T-helper 9 cell (primary cell): ENCODE data around the gene SORL1.
A peak's percentile ranks its signal among the peaks of the same experiment; 100 is the strongest.

Experiments
- DNase-seq: peaks from one replicate; pipeline ENCODE4 v3.0.0-alpha.2; 2020

The SORL1 gene

DNA sequence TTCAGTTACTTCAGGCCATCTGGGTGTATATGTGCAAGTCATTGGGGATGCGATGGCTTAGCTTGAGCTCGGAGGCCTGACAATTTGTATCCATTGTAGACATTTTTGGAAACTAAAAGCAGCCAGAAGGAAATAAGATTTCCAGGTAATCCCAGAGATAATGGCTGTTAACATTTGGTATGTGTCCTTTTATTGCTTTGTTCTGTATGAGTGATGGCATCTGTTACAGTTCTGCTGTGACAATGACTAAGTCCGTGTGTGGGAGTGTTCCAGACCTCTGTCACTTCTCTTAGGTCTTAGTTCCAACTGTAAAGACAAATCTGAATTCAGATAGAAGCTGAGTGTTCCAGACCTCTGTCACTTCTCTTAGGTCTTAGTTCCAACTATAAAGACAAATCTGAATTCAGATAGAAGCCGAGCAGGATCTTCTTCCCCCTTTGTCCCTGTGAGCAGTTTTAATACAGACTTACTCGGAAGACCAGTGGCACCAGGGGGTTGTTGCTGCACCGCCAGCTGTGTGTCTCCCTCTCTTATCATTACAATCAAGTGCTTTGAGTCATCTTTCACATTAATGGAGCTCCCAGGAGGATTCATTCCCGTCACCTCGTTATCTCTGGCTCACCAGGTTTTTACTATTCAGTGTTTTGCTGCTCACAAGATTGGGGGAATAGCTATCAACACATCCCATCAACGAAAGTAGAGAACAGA lies 191.5 kb downstream of the SORL1 start:
- DNase-seq: no peak

DNA sequence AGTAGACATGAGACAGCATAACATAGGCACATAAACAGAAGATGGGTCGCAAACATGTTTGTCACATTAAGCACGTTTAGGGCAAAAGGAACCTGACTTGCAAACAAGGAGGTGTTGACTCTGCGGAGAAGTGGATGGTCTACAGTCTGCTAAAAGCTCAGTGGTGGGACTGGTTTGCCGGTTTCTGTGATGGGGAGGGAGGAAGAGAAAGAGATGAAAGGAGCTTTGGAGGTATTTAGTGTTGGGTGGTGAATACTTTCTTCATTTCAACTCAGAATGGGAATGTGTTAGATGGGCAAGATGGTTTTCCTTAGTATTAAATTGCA lies 192.0 kb downstream of the SORL1 start:
- DNase-seq: no peak

GRCh38 chr11:121645001-121645400 lies 192.9 kb downstream of the SORL1 start:
- no peak for DNase-seq

DNA sequence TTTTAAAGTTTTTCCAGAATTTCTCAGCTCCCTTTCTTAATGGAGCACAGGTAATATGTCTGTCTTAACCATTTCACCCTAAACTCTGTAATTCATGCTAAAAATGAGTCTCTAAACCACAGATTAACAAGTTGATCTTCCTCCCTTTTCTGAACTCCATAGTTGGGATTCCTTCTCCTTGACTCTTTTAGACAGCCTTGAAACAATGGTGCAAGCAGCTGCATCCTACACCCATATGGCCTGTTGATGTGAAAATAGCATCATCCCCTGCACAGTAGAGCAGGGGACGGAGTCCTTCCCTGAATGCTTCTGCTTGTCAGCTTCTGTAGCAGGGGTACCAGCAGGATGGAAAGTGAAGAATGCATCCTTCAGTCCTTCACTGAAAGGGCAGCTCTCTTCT lies 193.5 kb downstream of the SORL1 start:
- DNase-seq: no peak

- DNase-seq: no peak
These were observed 196.2 kb downstream of the SORL1 start for GRCh38 chr11:121648306-121648705.

DNA sequence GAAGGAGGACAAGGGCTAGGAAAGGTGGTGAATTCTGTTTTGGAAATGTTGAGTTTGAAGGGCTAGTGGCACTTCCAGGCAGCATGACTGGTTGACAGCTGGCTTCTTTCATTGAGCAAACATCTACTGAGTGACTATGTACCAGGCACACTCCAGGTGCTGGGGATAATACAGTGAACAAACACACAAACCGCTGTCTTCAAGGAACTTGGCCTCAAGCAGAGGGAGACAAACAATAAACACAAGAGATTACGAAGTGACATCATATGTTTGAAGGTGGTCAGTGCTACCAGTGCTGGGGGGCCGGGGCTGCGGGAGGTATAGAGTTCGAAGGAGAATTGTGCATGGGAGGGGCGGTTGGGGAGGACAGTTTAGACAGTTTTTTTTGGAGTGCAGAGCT lies 197.7 kb downstream of the SORL1 start:
- no peak for DNase-seq

DNA sequence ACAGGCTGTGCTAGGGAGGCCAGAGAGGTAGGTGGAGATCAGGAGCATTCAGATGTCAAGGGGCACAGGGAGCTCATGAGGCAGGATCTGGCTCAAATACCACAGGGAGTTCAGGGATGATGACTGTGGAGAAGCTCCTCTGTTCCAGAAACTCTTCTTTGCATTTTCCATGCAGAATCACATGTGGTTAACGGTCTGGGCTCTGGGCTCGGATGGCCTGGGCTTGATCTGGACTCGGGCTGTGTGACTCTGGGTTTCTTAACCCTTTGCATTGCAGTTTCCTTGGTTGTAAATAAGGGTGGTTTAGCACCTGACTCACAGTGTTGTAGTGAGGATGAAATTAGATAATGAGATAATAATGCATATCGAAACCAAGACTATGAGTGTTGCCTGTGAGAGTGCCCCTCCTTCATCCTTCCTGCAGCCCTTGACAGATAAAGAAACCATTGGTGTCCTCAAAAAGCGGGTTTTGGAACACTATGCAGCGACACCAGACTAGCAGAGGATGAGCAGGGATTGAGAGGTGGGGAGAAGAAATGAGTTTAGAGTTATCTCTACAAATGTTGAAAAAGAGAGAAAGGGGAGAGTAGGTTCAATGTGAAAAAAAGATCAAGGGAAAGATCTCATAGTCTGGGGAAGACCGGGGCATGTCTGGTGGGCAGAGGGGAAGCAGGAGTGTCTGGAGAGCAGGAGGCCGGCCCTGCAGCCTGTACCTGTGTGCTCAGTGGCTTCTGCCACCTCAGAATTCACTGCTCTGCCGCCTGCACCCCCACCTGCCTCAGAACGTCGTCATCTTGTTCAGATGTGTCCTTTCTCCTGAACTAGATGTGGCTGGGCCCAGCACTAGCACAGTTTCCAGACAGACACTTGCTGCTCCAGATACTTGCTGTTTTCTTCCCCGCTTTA lies 198.5 kb downstream of the SORL1 start:
- DNase-seq: no peak

- DNase-seq: no peak
These were observed 199.1 kb downstream of the SORL1 start for GRCh38 chr11:121651257-121651605.

- DNase-seq: no peak
These were observed 200.9 kb downstream of the SORL1 start for GRCh38 chr11:121652971-121653370.

DNA sequence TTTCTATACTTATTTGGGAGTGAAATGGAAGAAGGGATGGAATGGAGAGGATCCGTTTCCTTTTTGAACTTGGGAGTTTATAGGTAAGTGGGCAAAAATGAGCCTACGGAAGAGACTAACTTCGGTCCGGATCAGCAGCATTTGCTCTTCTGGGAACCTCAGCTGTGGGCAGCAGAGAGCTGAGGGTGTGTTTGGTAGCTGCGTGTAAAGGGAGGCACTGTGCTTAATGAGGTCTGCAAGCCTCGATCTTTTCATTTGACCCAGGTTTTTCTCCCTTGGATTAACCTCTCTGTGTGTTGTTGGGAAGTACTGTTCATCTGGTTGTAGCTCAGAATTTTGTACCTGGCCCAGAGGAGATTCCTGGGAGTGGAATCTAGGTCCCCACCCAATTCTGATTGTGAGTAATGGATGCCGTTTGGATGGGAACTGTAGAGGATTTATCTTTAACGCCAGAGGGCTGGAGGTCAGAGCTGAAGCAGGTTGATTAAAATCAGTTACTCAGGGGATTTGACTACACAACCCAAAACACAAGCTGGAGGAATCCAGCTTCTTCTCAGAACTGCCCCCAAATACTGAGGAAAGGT lies 202.2 kb downstream of the SORL1 start:
- no peak for DNase-seq

DNA sequence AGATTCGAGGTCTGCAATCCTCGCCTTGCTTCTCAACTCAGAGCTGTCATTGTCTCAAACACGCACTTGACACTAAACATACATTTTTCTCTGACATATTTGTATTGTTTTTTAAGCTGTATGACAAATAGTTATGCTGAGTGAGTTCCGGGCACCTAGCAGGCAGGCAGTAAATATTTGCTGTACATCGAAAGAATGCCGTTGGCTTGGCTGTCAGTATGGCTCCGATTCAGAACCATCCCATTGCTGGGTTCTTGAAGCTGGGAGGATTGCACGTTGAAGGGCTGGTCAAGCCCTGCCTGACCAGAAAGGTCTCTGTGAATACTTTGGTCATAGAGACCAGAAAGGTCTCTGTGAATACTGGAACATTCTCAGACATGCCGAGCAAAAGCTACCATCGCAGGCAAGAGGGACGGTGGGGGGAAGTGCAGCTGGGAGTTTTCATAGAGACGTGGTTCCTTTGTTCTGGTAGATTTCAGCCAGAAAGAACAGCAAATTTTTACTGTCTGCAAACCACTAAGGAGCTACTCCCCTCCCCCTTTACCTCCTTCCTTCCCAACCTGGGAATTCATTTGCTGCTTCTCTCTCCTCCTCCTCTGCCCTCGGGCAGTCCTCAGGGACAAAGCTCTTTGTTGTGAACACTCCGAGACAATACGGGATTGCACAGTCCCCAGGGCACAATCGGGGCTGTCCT lies 202.9 kb downstream of the SORL1 start:
- DNase-seq: no peak

- DNase-seq: peak; percentile 41
These were observed 203.6 kb downstream of the SORL1 start for GRCh38 chr11:121655537-121656327.

- no peak for DNase-seq
These were observed 204.4 kb downstream of the SORL1 start for GRCh38 chr11:121656328-121657090.

DNA sequence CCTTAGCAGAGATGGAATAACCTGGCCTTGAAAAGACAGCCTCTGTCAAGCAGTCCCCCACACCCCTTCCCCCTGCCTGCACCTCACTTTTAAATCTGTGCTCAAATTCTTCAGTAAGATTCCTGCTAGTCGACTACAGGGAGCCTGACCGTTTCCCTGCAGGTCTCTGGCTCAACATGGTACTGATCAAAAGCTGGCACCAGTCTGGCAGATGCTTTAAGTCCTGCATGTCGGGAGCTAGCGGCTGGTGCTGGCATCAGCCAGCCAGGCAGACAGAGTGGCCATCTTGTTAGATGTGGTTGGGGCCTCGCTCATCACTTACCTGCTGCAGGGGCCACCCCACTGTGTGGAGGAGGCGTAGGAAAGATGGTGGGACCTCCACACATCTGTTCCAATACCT lies 205.0 kb downstream of the SORL1 start:
- DNase-seq: no peak

GRCh38 chr11:121659811-121660210 lies 207.7 kb downstream of the SORL1 start:
- no peak for DNase-seq

DNA sequence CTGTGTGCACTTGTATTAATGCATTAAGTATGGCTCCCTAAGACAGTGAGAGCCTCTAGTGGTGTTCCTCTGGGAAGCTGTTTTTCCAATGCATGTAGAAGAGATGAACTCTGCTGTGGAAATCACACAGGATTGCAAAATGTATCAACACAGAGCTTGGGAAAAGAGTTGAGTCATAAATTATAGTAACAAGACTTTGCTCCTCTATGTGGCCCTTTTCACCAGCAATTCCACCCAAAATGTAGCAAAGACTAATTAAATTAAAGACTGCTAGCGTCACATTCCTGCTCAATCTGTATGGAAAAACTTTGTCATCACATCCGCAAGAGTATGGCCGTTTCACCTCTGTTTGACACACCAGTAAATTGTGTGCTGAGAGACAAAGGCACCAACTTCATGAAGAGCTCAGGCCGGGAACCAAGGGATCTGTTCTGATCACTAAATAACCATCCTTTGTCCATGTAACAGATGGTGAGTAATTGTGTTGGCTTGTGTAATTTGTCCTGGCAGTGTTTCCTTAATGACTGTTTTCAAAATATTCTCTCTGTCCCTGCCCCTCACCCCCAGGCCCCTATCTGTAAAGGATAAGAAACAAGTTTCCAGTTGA lies 209.9 kb downstream of the SORL1 start:
- no peak for DNase-seq

DNA sequence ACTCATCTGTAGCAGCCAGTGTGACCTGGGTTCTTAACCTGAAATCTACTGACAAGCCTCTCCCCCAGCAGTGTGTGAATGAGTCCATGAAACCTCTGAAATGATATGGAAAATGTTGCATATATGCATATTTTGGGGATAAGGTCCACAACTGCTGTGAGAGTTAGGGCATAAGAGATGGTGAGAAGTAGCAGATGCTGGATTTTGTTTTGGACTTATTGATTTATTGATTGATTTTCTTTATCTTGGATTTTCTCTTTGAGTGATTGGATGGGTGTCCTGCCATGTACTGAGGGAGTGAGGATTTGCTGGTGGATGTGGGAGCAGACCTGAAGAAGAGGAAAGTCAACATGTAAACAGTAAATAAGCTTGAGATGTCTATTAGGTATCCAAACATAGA lies 212.0 kb downstream of the SORL1 start:
- no peak for DNase-seq

DNA sequence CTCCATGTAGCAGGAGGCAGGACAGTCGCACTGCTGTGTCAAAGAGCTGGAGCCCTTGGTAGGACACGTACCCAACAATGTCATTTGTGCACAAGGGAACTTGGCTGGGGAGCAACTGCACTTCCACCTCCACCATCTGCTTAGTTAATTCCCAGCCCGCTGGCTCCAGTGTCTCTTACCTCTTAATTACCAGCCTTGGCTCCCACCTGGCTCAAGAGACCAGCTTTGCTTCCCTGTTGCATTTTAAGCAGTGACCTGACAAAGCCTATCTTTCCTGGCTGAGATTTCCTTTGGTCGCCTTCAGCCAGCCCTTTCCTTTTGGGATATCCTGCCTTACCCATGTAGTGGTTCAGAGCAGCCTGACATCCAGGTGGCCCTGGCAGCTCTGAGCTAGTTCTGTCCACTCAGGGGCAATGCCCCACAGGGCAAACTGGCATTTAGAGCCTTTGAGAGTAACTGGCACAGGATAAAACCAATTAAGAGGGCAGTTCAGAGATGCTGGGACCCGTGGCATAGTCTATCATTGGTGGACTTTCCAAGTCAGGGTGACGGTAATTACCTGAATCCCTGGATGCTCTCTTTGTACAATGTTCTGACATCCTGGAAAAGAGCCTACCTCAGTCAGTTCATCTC lies 213.2 kb downstream of the SORL1 start:
- no peak for DNase-seq

DNA sequence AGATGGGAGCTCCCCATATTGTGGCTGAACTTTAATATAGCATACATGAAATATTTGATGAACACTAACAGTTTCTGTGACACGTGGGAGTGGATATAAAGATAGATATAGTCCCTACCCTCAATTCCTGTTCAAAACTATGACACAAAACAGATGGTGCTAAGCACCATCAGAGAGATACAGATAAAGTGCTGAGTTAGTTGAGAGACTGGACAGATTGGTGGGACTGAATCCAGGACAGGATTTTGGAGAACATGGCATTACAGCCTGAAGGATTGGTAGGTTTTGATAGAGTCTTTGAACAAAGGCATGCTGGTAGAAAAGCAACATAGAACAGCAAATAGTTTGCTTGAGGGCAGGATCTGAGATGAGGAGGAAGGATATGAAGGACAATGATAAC lies 215.7 kb downstream of the SORL1 start:
- DNase-seq: no peak

GRCh38 chr11:121669422-121669821 lies 217.3 kb downstream of the SORL1 start:
- DNase-seq: no peak

GRCh38 chr11:121670266-121670665 lies 218.2 kb downstream of the SORL1 start:
- DNase-seq: no peak
